SU-DHL-6 (cell line): ENCODE measurements around the gene AEN.

ENCODE experiments used
- H2AFZ ChIP-seq: fragments of 200-600 bp; sonication (generic); 2 replicates; pipeline ENCODE4 v1.6.1; 2014; ENCODE audit warnings: low read depth, mild to moderate bottlenecking, moderate library complexity, mixed read lengths, antibody characterized with exemption, low read length; ENCODE audit not compliant: severe bottlenecking
- H3F3A ChIP-seq: fragments of 200-600 bp; shearing (Covaris generic); 2 replicates; pipeline ENCODE4 v1.6.0; 2016; ENCODE audit warnings: antibody characterized with exemption, mild to moderate bottlenecking; ENCODE audit not compliant: insufficient read depth
- H3K27ac ChIP-seq: fragments of 200-600 bp; sonication (generic); 2 replicates; pipeline ENCODE4 v1.5.1; 2016; ENCODE audit warnings: low read depth, mild to moderate bottlenecking, low read length, moderate library complexity, mixed read lengths
- H3K27me3 ChIP-seq: fragments of 200-600 bp; sonication (generic), shearing (Covaris generic); 2 replicates; pipeline ENCODE4 v1.6.0; 2014; ENCODE audit warnings: mild to moderate bottlenecking, low read length
- H3K36me3 ChIP-seq: fragments of 200-600 bp; sonication (generic); 2 replicates; pipeline ENCODE4 v1.6.1; 2014; ENCODE audit warnings: mild to moderate bottlenecking, low read length, mixed read lengths
- H3K4me2 ChIP-seq: fragments of 300-600, 200-600 bp; shearing (Covaris generic), sonication (generic); 2 replicates; pipeline ENCODE4 v1.6.0; 2014; ENCODE audit warnings: low read length, low read depth, mild to moderate bottlenecking; ENCODE audit not compliant: poor library complexity, severe bottlenecking
- H3K4me3 ChIP-seq: fragments of 200-600 bp; sonication (generic); 2 replicates; pipeline ENCODE4 v1.5.1; 2014; ENCODE audit warnings: antibody characterized with exemption, low read length, mild to moderate bottlenecking, mixed read lengths; ENCODE audit not compliant: insufficient read depth, poor library complexity, severe bottlenecking
- H3K79me2 ChIP-seq: fragments of 200-600 bp; sonication (generic); 2 replicates; pipeline ENCODE4 v1.6.1; 2014; ENCODE audit warnings: mild to moderate bottlenecking, low read length, moderate library complexity; ENCODE audit not compliant: insufficient read depth
- H3K9ac ChIP-seq: fragments of 200-600 bp; sonication (generic); 2 replicates; pipeline ENCODE4 v1.7.0; 2014; ENCODE audit warnings: mild to moderate bottlenecking, low read length
- H3K9me2 ChIP-seq: fragments of 200-600 bp; sonication (generic); replicated peaks from 2 replicates; pipeline ENCODE4 v1.6.1; 2014; ENCODE audit warnings: low read length; ENCODE audit not compliant: insufficient read depth
- H3K9me3 ChIP-seq: fragments of 200-600 bp; sonication (generic); 2 replicates; pipeline ENCODE4 v1.6.1; 2014; ENCODE audit warnings: low read length, mixed read lengths; ENCODE audit not compliant: insufficient read depth
- H4K20me1 ChIP-seq: fragments of 200-600 bp; sonication (generic); 2 replicates; pipeline ENCODE4 v1.6.1; 2014; ENCODE audit warnings: low read depth, mild to moderate bottlenecking, antibody characterized with exemption, low read length, moderate library complexity, mixed read lengths
- EZH2phosphoT487 ChIP-seq: fragments of 200-600 bp; sonication (generic), shearing (Covaris generic); conservative IDR thresholded peaks from 2 replicates; pipeline ENCODE4 v1.6.1; 2018; ENCODE audit warnings: mild to moderate bottlenecking, antibody characterized with exemption, low read length, moderate library complexity, mixed read lengths
- TF ChIP-seq, protein P1 (sequence below): fragments of 200-600 bp; sonication (generic); IDR thresholded peaks from one replicate; pipeline ENCODE4 v1.5.1; 2017; ENCODE audit warnings: antibody characterized with exemption, mild to moderate bottlenecking, low read length, moderate library complexity; ENCODE audit not compliant: insufficient read depth, poor library complexity, severe bottlenecking

AEN gene

DNA sequence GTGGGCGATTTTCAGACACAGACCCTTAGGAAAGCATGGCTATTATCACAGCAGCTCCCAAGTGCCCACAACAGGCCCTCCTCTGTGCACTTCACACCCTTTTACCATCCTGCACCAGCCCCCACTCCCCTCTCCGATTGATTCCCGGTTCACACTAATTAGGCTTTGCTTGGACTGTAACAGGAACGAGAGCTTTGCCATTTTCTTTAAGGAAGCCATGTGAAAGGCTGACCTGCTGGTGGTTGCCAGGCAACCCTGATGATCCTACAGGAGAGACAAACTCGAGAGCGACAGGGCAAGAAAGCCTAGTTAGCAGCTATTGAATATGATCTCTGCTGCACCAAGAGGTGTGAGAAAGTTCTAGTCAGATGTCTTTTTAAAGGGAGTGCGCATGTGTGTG, 46.5 kb upstream of the AEN start:
- H2AFZ ChIP-seq: no peak overlapping the region

DNA sequence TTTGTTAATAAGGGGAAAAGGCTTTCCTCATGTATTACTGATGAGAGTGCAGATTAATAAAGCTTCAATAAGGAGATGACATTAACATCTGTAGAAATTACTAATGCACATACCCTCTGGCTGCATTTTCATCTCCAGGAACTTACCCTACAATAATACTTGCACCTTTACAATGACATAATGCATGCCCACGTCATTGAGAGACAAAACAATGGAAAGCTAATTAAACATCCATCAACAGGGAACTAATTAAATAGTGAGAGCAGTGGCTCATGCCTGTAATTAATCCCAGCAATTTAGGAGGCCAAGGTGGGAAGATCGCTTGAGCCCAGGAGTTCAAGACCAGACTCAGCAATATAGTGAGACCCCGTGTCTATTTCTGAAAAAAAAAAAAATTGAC, 41.8 kb upstream of the AEN start:
- Histone ChIP-seq H3K9ac (no peak overlapping the region), H3K79me2 (no peaks in the 10 kb centered on the region), H3K27ac (no peak overlapping the region), H3K4me3 (no peak overlapping the region), H3K9me3 (no peaks in the 10 kb centered on the region), H3F3A (no peaks in the 10 kb centered on the region), H3K9me2 (no peaks in the 10 kb centered on the region), H3K36me3 (no peaks in the 10 kb centered on the region), H3K27me3 (no peaks in the 10 kb centered on the region), H2AFZ (no peak overlapping the region), H4K20me1 (no peaks in the 10 kb centered on the region), H3K4me2 (no peak overlapping the region)
- no peak for TF ChIP-seq EZH2phosphoT487
- TF ChIP-seq, protein P1, sequence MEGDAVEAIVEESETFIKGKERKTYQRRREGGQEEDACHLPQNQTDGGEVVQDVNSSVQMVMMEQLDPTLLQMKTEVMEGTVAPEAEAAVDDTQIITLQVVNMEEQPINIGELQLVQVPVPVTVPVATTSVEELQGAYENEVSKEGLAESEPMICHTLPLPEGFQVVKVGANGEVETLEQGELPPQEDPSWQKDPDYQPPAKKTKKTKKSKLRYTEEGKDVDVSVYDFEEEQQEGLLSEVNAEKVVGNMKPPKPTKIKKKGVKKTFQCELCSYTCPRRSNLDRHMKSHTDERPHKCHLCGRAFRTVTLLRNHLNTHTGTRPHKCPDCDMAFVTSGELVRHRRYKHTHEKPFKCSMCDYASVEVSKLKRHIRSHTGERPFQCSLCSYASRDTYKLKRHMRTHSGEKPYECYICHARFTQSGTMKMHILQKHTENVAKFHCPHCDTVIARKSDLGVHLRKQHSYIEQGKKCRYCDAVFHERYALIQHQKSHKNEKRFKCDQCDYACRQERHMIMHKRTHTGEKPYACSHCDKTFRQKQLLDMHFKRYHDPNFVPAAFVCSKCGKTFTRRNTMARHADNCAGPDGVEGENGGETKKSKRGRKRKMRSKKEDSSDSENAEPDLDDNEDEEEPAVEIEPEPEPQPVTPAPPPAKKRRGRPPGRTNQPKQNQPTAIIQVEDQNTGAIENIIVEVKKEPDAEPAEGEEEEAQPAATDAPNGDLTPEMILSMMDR: no peak

More for the DNA sequence above, 46.5 kb upstream of the AEN start:
- no peaks in the 10 kb centered on the region for H3K27me3 ChIP-seq
- H3K79me2 ChIP-seq: no peaks in the 10 kb centered on the region
- H4K20me1 ChIP-seq: no peaks in the 10 kb centered on the region
- no peaks in the 10 kb centered on the region for H3F3A ChIP-seq
- H3K9me2 ChIP-seq: no peaks in the 10 kb centered on the region
- no peak overlapping the region for H3K4me3 ChIP-seq
- H3K9me3 ChIP-seq: no peaks in the 10 kb centered on the region
- H3K27ac ChIP-seq: no peak overlapping the region
- H3K4me2 ChIP-seq: no peak overlapping the region
- H3K36me3 ChIP-seq: no peaks in the 10 kb centered on the region
- H3K9ac ChIP-seq: no peak overlapping the region
- no peak for TF ChIP-seq EZH2phosphoT487

DNA sequence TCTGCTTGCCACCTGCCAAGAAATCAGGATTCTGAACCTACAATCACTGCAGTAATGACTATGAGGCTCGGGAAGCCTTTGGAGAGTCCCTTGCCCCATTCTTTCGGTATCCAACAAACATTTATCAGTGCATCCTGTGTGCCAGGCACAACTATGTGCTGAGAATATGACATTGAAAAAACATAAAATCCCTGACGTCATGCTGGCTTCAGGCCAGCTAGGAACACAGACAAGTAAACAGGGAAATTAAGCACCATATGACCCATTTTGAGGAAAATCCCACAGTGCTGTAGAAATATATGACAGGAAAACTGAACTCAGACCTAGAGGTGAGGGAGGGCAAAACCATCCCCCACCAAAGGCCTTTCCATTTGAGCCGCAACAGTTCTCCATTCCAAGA, 40.6 kb upstream of the AEN start:
- no peaks in the 10 kb centered on the region for H4K20me1 ChIP-seq
- H3K27ac ChIP-seq: no peak overlapping the region
- H3K4me2 ChIP-seq: no peak overlapping the region
- TF ChIP-seq, protein P1: no peak
- TF ChIP-seq EZH2phosphoT487: no peak
- H3K27me3 ChIP-seq: no peaks in the 10 kb centered on the region
- H3F3A ChIP-seq: no peaks in the 10 kb centered on the region
- H3K4me3 ChIP-seq: no peak overlapping the region
- H3K9me3 ChIP-seq: no peaks in the 10 kb centered on the region
- no peaks in the 10 kb centered on the region for H3K36me3 ChIP-seq
- no peak overlapping the region for H2AFZ ChIP-seq
- no peaks in the 10 kb centered on the region for H3K9me2 ChIP-seq
- no peaks in the 10 kb centered on the region for H3K79me2 ChIP-seq
- no peak overlapping the region for H3K9ac ChIP-seq

DNA sequence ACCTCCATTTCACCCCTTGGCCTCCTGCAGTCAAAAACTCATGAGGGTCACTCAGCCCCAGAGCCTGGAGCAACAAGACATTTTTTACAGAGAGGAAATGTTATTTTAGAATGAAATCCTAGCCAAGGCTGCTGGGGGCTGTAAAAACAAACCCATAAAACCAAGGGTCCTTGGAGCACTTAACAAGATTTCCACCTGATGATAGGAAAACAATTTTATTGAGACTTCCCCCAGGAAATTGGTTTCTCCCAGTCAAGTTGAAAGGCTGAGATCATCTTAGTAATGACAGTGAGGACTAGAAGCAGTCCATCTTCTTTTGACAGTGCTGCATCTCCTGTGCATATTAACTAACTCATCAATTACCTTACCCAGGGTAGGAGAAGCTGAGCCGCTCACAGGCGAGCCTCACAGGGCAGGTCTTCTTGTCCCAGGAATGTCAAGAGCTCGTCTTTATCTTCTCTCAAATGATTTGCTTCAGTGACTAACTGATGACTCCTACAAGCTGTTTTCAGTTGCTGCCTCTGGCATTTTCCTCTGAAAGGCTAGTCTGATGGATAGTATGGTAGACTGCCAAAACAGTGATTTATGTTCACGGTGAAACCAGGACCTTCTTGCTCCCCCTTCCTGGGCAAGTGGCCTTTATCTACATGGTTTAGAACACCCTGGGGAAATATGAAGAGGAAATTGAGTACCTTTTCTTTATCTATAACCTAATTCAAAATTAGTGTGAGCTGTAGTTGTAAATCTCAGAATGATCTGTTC, 34.6 kb upstream of the AEN start:
- no peak overlapping the region for H3K27ac ChIP-seq
- no peaks in the 10 kb centered on the region for H3K79me2 ChIP-seq
- H3K4me3 ChIP-seq: no peak overlapping the region
- H3F3A ChIP-seq: no peaks in the 10 kb centered on the region
- no peak overlapping the region for H3K9ac ChIP-seq
- no peak overlapping the region for H2AFZ ChIP-seq
- H3K27me3 ChIP-seq: no peaks in the 10 kb centered on the region
- no peaks in the 10 kb centered on the region for H3K9me3 ChIP-seq
- H3K9me2 ChIP-seq: no peaks in the 10 kb centered on the region
- H3K36me3 ChIP-seq: no peaks in the 10 kb centered on the region
- no peak overlapping the region for H3K4me2 ChIP-seq
- no peak for TF ChIP-seq EZH2phosphoT487
- TF ChIP-seq, protein P1: no peak
- H4K20me1 ChIP-seq: no peaks in the 10 kb centered on the region
